Measurements from ENCODE around the gene TTC32.

Gene TTC32

DNA sequence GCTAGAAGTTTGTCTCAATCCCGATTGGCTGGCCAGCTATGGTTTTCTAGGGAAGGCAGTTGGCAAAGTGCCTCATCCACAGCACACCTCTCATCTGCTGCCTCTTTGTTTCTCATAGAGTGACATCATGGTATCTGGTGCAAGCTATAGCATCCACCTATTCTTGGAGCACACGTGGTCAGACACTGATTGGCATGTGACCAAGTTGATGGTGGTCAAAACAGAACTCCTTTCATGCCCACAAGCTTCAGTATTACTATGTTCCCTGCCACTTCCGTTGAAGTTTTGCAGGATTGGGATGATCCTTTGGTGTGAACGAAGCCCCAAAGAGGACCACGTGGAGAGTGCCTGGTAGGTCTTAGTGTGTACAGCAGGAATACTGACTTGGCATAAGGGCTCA is 28.8 kb downstream of the TTC32 start:
- DNase-seq: no peak

DNA sequence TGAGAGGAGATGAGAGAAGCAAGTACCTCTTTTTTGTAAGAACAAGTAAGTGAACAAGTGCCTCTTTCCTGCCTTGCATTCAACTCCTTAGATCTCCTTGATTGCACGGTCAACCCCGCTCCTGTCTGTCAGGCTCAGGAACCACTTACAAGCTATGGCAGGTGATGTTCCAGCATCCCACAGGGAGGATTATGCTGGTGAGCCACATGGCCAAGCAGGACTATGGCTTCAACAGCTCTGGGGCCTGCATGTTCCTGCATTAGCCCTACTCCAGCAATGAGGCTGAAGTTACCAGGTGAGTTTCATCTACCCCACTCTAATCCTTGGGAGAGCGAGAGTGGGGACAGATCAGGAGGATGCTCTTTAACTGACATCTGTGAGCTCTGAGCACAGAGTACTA is 29.5 kb downstream of the TTC32 start:
- DNase-seq: no peak

DNA sequence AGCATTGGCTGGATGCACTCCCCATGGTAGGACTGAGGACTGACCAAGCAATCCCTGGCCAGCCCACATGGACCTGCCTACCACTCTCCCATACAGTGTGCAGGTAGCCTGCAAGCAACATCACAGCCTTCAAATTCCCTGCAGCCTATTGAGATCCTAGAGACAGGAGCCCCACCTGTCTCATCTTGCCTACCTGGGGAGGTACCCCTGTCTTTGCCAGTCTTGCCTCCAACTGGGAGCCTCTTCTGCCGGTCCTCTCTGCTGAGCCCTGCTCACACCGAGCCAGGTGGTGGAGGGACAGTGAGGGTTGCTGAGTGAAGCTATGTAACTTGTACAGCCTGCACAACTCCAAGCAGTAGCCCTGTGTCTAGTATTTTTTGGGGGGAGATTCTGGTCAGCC is 29.9 kb downstream of the TTC32 start:
- DNase-seq: no peak

DNA sequence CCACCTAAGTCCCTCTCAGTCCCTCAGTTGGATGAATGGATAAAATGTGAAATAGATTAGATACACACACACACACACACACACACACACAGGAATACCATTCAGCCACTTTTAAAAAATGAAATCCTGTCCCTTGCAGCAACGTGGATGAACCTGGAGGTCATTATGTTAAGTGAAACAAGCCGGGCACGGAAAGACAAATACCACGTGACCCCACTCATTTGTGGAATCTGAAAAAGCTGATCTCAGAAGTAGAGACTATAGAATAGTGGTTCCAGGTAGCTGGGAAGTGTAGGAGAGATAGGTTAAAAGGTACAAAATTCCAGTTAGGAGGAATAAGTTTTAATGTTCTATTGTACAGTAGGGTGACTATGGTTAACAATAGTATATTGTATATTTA is 31.0 kb downstream of the TTC32 start:
- DNase-seq: no peak

DNA sequence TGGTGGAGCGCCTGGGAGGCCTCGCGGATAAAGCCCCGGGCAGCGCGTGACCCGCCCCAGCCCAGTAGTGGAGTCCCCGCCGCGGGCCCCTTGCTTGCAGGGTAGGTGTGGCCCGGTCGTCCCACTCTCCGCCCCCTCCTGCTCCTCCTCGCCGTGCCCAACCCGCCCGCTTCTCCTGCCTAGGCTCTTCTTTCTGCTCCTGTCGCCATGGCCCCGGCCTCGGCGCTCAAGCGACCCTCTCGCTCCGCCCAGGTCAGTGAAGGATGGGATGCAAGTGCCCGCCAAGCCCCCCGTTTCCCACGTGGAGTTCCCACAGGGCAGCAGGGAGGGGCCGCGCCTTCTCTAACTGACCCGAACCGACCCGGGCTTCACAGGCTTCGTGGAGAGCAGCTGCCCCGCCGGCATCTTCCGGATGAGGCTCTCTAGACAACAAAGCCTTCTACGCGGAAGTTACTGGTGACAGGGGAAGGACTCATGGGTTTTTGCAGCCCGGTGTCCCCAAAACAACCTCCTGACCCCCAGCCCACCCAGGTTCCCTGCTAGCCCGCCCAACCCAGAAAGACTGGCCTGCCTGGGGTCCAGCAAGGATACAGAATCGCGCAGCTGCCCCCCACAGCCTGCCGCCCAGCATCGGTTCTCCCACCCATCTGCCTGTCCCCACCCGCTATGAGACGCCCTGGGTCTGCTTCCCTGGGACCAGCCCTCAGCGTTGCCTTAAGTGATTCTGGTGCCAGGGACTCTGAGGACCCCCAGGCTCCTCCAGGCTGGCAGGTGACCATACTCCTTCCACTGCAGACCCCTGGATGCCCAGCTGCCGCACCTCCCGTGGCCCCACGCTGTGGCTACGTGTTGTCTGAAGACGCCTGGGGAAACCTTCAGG is 32.8 kb downstream of the TTC32 start:
- DNase-seq: peak; percentile 48

DNA sequence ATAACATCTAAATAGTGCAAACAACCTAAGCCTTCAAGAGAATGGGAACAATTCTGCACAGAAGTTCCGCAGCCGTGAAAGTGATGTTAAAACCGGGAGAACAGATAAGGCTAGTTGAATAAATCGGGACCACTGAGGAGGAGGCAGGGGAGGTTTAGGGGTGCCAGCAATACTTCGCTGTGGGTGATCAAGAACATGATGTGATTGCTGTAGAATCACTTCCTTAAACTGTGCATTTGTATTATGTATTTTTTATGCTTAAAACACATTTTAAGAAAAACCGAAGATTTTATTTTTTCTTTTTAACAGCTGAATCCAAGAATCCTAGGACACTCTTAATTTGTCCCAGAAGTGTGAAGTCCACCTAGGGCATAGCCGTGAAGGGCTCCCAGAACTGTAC is 33.6 kb downstream of the TTC32 start:
- no peak for DNase-seq

DNA sequence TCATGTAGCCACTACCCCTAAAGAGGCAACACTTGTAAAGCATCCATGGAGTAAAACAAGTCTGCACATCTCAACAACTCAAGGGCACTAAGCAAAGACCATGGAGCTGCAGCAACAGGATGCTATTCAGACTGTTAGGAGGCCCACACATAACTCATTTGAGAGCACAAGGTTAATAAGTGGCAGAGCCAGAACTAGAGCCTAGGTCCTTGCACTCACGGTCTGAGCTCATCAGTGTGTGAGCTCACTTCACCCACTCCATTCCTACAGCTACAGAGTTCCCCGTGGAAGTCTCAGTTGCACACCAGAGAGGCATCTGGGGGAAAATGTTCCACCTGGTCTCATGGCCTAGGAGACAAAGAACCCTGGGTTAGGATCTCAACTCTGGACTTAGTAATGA is 35.0 kb downstream of the TTC32 start:
- no peak for DNase-seq

DNA sequence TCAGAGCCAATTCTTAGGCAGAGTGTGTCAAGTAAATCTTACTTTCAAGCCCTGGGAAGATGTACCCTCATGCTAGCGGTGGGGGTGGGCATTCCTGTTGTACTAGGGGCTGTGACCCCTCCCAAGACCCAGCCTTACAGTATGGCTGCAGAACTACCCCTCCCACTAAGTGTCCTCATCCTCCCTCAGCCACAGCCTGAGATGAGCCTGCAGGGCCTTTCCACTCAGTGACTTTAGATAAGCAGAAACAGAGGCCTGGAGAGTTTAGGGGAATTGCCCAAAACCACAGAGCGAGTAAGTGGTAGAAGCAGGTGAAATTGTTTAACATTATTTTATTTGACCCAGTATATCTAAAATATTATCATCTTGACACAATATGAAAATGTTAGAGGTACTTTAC is 36.6 kb downstream of the TTC32 start:
- no peak for DNase-seq

DNA sequence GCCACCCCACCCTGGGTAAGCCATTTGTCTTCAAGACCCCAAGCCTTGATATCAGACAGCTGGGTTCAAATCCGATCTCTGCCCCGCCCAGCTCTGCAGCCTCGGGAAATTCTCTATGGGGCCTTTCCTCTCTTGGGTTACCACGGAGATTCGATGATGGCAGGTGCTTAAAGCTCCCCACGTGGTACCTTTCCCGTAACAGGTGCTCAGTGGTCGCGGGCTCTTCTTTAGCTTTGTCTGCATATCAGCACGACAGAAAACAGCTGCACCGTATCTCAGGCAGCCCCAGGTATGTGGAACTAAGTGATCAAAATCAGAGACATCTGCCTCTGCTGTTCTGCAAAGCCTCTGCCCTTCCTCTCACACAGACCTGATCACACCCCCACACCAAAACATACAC is 37.4 kb downstream of the TTC32 start:
- DNase-seq: no peak

DNA sequence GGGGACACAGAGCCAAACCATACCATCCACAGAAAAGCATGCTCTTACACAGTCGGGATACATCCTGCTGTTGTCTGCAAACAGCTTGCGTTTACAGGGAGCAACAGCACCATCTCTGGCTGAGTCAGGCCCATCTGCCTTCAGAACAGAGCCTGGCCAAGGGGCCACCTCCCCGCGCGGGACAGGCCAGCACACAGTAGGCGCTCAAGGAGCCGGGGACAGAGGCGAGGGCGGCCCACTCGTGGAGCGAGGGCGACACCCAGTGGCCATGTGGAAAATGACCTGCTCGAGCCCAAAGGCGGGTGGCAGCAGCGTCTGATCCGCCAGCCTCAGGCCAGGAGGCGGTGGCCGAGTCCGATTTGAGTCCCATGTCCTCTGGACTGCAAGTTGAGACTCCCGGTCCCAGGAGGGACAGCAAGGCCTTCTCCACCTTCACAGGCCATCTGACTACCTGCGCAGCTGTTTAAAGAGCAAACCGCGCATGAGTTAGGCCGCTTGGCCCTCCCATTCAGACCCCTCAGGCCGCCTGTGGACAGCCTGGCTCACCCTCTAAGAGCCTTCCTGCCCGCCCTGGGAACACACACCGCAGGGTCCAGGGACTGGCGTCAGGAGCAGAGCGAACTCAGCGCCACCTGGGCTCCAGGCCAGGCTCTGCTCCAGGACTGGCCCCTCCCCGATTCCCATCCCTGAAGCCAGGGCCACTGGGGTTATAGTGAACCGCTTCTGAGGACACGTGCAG is 38.3 kb downstream of the TTC32 start:
- DNase-seq: no peak

DNA sequence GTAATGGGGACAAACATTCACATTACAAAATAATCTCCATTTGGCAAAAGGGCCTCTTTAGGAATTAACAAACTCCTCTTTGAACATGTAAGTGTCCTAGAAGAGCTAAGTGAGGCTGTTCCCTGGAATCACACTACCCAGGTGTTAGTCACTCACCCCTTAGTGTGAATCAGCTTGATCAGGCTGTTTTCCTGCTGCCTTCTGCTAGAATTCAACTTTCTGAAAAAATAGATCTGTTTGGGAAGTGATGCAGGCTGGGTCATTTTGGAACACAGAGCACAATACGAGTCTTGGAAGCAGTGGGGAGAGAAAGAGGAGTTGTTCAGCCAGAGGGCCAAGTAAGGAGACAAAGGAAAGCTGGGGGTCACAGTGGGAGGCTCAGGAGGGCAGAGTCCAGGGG is 40.0 kb downstream of the TTC32 start:
- DNase-seq: no peak

DNA sequence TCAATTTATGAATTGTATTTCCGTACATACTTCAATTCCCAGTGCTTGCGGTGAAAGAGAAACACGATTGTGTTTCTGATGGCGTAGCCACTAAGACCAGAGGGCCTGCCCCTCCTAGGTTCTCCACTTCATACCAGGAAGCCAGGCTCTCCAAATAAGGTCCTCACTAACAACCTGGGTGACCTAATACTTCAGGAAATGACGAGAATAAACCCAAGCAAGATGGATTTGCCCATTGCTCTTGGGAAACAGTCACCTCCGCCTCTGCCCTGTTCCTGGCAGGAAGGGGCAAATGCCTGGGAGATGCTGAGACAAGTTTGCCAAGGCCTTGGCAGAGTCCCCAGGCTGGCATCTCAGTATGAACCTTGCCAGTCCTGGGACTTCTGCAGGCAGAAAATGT is 41.8 kb downstream of the TTC32 start:
- DNase-seq: peak; percentile 39

DNA sequence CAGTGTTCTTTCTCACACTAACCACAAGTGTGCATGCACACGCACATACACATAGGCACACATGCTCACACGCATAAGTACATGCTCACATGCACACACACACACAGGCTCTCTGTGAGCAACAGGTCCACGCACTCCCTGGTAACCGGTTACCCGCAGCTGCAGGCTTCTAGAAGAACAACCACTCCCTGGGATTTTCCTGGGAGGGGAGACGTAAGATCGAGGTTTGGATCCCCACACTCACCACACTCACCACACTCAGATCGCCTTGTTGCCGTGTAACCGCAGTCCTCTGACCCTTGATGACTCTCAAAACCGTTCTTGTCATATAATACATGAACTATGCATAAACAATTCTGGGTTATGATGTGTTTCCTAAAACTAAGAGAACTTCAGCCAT is 42.2 kb downstream of the TTC32 start:
- DNase-seq: no peak

DNA sequence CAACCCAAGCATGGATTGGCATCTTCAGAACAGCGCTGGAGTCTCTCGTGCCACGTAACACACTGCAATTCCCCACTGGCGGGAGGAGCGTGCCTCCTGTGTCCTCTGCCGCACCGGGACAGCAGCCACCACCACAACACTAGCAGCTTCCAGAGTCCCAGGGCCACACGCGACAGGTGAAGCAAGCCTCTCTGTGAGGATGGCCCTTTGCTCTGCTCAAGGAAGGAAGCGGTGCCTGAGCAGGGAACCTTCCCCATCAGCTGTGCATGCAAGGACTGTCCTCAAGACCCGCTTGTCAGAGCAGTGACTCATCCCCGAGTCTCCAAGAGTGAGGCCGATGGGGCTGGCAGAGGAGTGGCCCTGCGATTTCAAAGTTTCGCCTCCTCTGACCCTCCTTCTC is 44.0 kb downstream of the TTC32 start:
- DNase-seq: no peak

DNA sequence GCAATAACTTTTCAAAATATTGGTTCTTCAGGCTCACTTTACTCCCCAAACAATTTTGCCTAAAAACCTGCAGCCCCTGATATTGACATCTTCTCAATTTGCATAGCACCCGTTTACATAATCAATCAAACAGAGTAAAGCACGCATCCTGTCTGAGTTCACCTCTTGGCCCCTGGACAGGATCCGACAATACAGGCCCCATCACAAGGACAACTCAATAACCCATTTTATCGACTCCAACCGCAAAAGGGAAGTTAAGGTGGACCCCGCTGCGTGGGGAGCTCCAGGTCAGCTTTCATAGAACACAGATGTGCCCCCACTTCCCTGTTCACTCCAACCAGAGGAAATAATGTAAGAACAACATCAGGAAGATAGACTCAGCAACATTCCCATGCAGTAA is 44.7 kb downstream of the TTC32 start:
- no peak for DNase-seq

DNA sequence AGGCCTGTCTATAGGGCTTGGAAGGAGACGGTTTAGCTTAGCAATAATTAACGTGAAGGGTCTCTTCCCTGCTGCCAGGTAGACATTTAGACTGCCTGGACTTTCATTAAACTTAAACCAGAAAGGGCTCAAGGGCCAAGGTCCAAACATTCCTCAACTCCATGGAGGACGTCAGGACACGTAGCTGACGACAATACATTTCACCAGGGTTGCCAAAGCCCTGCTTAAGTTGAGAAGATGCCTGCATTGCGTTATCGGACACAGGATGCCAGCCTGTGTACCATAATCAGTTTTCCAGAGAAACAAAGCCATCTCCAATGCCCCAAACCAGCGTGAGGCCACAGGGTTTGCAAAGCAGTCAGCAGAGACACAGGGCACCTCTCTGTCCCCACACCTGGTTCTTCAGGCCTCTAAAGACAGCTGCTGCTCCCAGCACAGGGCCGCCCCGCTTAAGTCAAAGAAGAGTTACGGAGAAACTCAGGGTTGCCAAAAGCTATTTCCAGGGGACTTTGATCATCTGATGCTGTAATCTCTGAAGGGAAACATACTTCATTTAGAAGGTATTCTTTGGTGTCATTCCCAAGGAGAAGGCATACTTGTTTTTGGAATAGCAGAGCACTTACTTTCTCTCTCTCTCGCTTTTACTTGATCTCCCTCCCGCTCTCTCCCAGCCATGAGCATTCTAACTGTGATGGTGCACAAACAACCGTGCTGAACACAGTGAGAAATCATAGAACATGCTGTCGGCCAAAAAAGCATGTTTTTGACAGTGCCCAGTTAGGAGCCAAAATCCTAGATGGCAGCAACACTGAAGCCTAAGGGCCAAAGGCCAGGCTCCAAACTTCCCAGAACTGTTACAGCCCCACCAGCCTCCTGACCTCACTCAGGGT is 46.0 kb downstream of the TTC32 start:
- DNase-seq: no peak

DNA sequence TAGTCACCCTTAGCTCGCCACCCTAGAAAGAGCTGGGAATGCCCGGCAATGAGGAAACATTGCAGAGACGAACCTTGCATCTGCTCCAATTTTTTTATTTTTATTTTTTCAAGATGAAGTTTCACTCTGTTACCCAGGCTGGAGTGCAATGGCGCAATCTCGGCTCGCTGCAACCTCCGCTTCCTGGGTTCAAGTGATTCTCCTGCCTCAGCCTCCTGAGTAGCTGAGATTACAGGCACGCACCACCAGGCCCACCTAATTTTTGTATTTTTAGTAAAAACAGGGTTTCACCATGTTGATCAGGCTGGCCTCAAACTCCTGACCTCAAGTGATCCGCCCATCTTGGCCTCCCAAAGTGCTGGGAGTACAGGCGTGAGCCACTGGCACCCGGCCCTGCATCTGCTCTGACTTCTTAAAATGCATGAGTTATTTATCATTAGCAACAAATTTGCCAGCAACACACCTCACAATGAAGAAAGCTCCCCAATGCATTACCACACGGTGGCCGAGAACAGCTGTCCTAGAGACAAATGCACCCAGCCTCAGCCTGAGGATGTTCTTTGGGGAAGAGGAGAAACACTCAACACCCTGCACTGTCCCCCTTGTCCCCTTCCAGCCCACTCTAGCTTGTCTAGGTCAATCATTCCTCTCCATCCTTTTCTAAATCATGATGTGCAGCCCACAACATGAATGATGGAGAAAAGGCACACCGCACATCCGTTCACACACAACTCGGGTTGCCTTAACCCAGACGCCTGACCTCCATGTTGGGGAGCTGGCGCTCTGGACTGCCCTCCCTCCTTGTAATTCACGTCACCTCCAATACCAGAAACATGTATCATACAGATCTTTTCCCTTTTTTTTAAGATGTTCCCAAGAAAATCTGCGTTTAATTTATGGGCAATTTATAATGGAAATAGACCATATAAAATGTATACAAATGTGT is 46.9 kb downstream of the TTC32 start:
- no peak for DNase-seq

DNA sequence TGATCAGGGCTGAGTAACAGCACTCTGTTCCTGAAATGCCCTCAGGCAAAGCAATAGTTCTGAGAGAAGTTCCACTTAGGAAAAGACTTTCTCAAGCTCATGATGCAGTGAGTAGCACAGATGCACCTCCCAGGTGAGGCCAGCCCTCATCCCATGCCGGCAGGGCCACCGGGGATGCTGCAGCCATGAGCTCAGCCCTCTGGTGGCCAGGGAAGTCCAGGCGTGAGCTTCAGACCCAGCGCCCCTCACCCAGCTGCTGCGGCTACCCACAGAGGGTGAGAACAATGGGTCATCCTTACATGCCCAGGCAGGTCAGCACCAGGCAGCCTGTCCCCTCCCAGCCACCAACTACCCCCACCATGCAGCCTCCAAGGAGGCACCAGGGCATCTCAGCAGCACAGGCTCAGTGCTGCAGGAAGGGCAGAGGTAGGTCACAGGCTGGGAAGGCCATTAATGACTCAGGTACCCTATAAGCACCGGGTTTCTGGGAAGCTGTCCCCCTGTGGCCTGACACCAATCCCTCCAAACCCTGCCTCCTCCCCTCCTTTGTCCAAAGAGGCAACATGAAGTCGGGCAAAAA is 50.6 kb downstream of the TTC32 start:
- DNase-seq: no peak

DNA sequence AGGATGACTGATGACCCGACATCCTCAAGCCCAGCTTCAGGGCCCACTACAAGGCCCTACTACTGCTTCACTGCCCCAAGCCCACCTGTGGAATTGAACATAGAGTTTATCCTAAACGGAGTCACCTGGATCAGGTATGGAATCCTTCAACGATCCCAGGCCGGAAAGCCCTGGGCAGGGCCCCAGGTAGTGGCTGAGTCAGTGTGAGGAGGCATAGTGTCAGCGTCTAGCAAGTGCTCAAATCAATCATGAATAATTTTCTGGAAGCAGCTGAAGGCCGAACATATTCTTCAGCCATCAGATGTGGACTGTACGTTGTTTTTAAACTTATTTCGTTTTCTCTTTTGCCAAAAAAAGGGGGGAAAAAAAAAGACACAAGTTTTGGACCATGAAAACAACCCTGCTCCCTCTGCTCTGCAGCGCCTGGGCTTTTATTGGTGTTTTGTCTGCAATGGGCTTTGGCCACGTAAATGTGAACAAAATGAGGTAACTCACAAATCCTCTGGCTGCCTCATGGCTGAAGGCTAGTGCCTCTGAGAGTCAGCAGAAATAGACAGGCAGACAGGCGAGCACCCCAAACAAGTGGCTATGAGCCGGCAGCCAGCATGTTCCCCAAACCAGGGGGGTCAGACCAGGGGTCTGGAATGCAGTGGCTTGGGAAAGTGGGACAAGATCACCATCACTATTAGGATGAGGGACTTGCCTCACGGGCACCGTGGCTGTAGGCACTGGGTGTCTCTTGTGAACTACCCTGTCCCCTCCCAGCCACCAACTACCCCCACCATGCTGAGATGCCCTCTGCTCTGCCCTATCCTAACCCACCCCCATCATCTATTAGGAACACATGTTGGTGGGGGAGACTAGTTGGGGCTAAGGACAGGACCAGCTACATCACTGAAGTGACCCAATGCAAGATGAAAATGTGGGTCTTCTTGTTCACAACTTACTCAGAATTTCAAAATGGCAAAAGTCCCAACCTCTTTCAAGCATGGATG is 51.4 kb downstream of the TTC32 start:
- DNase-seq: no peak

DNA sequence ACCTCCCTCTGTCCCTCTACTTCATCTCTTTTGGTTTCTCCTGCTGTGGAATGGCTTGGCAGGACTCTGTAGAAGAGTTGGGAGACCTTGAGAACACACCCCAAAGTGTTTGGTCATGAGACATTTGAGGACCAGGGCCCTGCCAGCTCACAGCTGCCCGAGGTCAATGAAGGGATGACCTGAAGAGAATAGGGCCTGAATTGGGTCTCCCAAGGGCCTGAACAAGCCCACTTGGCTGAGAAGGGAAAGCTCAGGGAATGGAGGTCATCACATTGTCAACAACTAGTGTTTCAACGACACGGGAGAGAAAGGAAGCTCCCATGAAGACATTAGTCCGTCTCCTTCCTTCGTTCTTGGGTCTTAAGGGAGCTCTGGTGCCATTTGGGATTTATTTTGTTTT is 52.8 kb downstream of the TTC32 start:
- DNase-seq: no peak

All from DMS153 (cell line).